MM.1S (cell line): ENCODE measurements around the gene SLC28A1.

Experiments
- CTCF ChIP-seq: fragments of 300-600 bp; sonication (generic); IDR thresholded peaks from 2 replicates; pipeline ENCODE4 v1.5.1; 2016; ENCODE audit warnings: antibody characterized with exemption, low read length, mixed read lengths
- EZH2 ChIP-seq: fragments of 300-600 bp; sonication (generic); optimal IDR thresholded peaks from 2 replicates; pipeline ENCODE3; 2017; ENCODE audit warnings: low read depth, mild to moderate bottlenecking, antibody characterized with exemption, low read length, mixed read lengths
- EZH2phosphoT487 ChIP-seq: fragments of 300-600 bp; sonication (generic); IDR thresholded peaks from 2 replicates; pipeline ENCODE4 v1.6.1; 2018; ENCODE audit warnings: antibody characterized with exemption, low read length

GRCh38 chr15:84899750-84900149, 15.3 kb downstream of the SLC28A1 start:
- TF ChIP-seq CTCF (no peak), EZH2 (no peak), EZH2phosphoT487 (no peak)
